ENCODE results near the gene ARAP1. TPM values are rescaled to one million over a fixed set of nuclear protein-coding genes. Genes with fewer than 3 reads are reported as not detected.

Gene ARAP1
- total and polyA plus RNA-seq, 2 experiments from 2014 or later: 41.5 to 200 TPM

DNA sequence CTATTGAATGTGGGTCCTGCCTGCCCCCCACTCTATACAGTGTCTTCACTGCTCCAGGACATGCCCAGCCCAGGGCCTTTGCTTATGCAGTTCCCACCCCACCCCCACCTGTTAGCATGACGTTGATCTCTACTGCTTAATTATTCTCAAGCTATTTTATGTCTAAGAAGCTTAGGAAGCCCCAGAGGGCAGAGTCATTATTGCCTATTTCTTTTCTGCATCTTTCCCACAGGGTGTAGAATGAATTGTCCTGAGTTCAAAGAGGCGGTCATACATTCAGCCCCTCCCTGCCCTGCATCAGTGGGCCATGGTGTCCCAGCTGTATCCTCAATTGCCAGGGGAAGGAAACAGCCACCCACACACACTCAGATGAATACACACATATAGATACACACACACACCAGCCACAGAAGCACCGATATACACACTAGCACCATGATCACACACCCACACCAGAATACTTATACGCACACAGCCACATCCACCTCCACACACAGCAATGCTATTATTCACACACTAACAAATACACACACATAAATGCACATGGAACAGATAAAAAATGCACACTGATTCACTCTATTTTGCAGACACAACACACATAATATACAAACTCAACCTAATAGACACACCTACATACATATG is 79.5 kb downstream of the ARAP1 start:
- peaks cover 36% of the 10 kb centered on the region for H3K27me3 ChIP-seq

DNA sequence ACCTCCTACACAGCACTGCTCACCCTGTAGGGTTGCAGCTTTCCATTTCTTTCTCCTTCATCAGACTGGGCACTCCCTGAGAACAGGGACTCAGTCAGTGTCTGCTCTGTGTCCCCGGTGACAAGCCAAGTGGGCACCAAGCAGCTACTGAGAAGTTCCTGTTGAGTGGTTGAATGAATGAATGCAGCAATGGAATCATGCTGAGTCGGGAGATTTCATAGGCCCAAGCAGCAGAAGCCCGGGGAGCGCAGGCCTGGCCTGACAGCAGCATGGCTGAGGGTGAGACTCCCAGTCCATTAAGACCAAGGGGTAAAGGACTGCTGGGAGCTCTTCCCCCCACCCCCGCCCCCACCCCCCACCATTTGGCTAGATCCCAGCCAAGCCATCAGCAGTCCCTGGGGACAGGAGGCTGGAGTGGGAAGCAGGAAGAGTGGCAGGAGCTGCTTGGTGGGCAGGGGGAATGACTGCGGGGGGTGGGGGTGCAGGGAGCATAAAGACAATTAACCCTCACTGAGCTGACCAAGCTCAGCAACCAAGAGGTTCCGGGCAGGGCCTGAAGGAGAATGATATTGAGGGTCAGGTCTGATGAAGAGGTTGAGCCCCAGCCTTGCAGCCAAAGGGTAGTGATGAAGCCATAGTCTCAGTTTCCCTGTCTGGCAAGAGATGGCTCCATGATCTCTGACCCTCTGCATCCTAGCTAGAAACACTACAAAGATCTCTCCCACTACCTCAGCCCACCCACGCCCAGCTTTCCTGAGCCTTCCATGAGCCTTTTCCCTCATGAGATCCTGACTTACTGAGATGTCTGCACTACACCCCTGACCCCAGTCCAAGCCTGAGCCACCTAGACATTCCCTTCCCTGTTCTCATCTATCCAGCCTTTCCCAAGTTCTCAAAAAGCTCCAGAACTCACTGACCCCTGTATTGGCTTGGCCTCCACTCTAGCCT is 80.8 kb downstream of the ARAP1 start:
- Histone ChIP-seq H3K27ac (no peak overlapping the region), H3K4me1 (ENCODE audit: low read depth) (peaks cover 6% of the 10 kb centered on the region), H3K36me3 (no peaks in the 10 kb centered on the region), H3K9me3 (ENCODE audit: low read depth) (no peaks in the 10 kb centered on the region), H3K27me3 (peaks cover 28% of the 10 kb centered on the region), H3K4me3 (no peak overlapping the region)
- TF ChIP-seq, protein P1, sequence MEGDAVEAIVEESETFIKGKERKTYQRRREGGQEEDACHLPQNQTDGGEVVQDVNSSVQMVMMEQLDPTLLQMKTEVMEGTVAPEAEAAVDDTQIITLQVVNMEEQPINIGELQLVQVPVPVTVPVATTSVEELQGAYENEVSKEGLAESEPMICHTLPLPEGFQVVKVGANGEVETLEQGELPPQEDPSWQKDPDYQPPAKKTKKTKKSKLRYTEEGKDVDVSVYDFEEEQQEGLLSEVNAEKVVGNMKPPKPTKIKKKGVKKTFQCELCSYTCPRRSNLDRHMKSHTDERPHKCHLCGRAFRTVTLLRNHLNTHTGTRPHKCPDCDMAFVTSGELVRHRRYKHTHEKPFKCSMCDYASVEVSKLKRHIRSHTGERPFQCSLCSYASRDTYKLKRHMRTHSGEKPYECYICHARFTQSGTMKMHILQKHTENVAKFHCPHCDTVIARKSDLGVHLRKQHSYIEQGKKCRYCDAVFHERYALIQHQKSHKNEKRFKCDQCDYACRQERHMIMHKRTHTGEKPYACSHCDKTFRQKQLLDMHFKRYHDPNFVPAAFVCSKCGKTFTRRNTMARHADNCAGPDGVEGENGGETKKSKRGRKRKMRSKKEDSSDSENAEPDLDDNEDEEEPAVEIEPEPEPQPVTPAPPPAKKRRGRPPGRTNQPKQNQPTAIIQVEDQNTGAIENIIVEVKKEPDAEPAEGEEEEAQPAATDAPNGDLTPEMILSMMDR (IDR thresholded peaks at IDR 0.05; ENCODE audit: low read depth, low read length): no peak
- no peak for DNase-seq (ENCODE audit: low read depth in 1 of 2, low spot score in 1 of 2)

More for the DNA sequence above, 79.5 kb downstream of the ARAP1 start:
- no peaks in the 10 kb centered on the region for H3K36me3 ChIP-seq
- DNase-seq (ENCODE audit: low read depth in 1 of 2, low spot score in 1 of 2): no peak
- peaks cover 6% of the 10 kb centered on the region for H3K4me1 ChIP-seq (ENCODE audit: low read depth)
- H3K9me3 ChIP-seq (ENCODE audit: low read depth): no peaks in the 10 kb centered on the region
- H3K27ac ChIP-seq: no peak overlapping the region
- no peak overlapping the region for H3K4me3 ChIP-seq
- TF ChIP-seq, protein P1 (IDR thresholded peaks at IDR 0.05; ENCODE audit: low read depth, low read length): no peak

DNA sequence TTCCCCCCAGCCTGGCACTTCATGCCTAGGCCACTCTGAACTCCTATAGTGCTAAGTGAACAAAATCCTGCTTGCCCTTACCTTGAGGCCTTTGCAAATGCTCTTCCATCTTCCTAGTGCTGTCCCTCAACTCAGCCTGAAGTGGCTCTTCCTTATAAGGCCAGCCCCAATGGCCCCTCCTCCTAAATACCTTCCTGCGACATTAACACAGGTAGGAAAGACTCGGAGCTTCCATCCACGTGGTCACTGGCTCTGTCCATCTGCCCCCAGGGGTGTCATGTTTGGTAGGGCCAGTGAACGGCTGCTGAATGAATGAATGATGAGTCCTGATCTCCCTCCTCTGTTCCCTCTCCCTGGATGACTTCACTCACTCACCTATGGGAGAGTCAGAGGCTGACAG is 82.2 kb downstream of the ARAP1 start:
- Histone ChIP-seq H3K36me3 (no peaks in the 10 kb centered on the region), H3K9me3 (ENCODE audit: low read depth) (no peaks in the 10 kb centered on the region), H3K27ac (no peak overlapping the region), H3K4me1 (ENCODE audit: low read depth) (peaks cover 6% of the 10 kb centered on the region), H3K27me3 (peaks cover 15% of the 10 kb centered on the region), H3K4me3 (no peak overlapping the region)
- TF ChIP-seq, protein P1 (IDR thresholded peaks at IDR 0.05; ENCODE audit: low read depth, low read length): no peak
- no peak for DNase-seq (ENCODE audit: low read depth in 1 of 2, low spot score in 1 of 2)

DNA sequence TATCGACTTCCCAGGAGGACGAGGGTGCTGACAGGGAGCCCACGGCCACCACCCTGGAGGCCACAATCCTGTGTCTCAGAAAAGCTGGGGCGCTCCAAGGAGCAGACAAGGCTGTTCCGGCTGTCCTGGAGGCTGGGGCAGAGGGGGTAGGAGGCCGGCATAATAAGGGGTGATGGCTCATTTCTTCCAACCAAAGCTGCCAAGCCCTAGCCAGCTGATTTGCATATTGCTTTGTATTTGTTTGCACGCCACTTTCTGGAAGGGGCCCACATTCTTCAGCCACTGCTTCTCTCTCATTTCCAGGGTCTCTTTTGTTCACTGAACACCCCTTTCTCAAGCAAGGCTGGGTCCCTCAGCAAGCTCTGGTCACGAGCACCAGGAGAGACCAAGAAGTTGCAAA is 82.7 kb downstream of the ARAP1 start:
- Histone ChIP-seq H3K36me3 (no peaks in the 10 kb centered on the region), H3K4me1 (ENCODE audit: low read depth) (peaks cover 6% of the 10 kb centered on the region), H3K27me3 (peaks cover 10% of the 10 kb centered on the region), H3K27ac (no peak overlapping the region), H3K4me3 (no peak overlapping the region), H3K9me3 (ENCODE audit: low read depth) (no peaks in the 10 kb centered on the region)
- no peak for DNase-seq (ENCODE audit: low read depth in 1 of 2, low spot score in 1 of 2)
- TF ChIP-seq, protein P1 (IDR thresholded peaks at IDR 0.05; ENCODE audit: low read depth, low read length): no peak

DNA sequence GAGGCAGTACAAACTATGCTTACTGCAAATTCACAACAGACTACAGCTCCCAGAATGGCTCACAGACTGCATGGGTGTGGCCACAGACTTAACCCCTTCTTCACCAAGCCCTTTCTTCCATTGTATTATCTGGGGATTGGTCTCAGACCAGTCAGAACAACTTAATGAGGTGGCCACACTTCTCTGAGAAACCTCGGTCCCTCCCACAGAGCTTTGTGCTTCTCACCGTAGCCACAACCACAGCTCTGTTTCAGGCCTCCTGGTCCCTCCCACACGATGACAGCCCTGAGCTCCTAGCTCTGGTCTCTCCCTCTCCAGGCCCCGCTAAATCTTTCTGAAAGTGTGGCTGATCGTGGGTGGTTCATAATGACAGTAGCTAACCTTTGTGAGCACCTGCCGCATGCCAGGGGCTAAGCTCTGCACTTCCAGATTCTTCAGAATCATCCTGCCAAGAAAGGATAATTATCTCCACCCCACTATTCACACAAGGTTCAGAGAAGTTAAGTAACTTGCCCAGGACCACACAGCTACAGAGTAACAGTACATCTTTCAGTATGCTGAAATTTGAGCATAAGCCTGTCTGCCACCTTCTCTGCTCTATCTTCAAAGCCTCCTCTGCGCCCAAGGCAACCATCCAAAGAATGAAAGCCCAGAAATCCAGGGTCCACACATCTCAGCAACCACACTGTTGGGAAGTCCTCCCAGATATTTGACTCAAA is 83.4 kb downstream of the ARAP1 start:
- no peaks in the 10 kb centered on the region for H3K36me3 ChIP-seq
- H3K4me1 ChIP-seq (ENCODE audit: low read depth): peaks cover 6% of the 10 kb centered on the region
- H3K4me3 ChIP-seq: no peak overlapping the region
- no peak for DNase-seq (ENCODE audit: low read depth in 1 of 2, low spot score in 1 of 2)
- H3K27me3 ChIP-seq: peaks cover 2% of the 10 kb centered on the region
- TF ChIP-seq, protein P1 (IDR thresholded peaks at IDR 0.05; ENCODE audit: low read depth, low read length): no peak
- no peaks in the 10 kb centered on the region for H3K9me3 ChIP-seq (ENCODE audit: low read depth)
- no peak overlapping the region for H3K27ac ChIP-seq
